Activated CD8-positive, alpha-beta memory T cell treated with anti-CD3 and anti-CD28 coated beads, Interleukin-2, amount 50 U/mL, for 1 hour (primary cell): ENCODE data around the gene ATP1A4.
"Not testable (repeated sequence)": the region's sequence is repeated elsewhere in the genome, so short reads cannot be mapped to it uniquely, and the experiment has no call there.

ENCODE experiments used
- DNase-seq: peaks from one replicate; pipeline ENCODE4 v3.0.0-alpha.2; 2020; ENCODE audit errors: extremely low read depth

Gene ATP1A4

GRCh38 chr1:160123726-160124125, 27.7 kb upstream of the ATP1A4 start:
- no peak for DNase-seq

- DNase-seq = no peak
These were observed 26.5 kb upstream of the ATP1A4 start for GRCh38 chr1:160124705-160125478.

DNA sequence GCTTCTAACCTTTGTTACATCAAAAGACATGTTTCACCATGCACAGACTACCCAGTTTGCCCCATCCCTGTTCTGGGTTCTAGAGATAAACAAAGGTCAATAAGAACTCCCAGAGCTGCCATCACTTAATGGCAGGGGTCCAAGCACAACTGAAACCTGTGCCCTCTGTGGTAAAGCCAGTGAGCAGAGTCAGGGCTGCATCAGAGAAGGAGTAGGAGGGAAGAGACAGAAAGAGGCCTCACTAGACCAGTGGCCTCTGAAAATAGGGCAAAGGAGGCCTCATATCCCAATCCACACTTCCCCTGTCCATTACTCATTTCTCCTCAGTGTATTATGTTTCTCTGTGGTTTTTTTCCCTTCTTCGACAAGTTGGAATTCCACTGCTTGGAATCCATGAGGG, 25.7 kb upstream of the ATP1A4 start:
- no peak for DNase-seq

GRCh38 chr1:160126342-160126741, 25.1 kb upstream of the ATP1A4 start:
- DNase-seq = not testable (repeated sequence)

DNA sequence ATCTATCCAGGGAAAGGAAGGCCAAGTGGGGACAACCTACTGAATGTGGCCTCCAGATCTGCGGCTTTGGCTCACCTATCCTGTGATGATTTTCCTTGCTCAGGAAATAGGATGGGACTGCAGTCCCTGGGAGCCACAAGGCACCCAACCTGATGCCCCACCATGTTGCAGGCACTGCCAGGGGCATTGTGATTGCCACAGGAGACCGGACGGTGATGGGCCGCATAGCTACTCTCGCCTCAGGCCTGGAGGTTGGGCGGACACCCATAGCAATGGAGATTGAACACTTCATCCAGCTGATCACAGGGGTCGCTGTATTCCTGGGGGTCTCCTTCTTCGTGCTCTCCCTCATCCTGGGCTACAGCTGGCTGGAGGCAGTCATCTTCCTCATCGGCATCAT, 24.0 kb upstream of the ATP1A4 start:
- DNase-seq = no peak

DNA sequence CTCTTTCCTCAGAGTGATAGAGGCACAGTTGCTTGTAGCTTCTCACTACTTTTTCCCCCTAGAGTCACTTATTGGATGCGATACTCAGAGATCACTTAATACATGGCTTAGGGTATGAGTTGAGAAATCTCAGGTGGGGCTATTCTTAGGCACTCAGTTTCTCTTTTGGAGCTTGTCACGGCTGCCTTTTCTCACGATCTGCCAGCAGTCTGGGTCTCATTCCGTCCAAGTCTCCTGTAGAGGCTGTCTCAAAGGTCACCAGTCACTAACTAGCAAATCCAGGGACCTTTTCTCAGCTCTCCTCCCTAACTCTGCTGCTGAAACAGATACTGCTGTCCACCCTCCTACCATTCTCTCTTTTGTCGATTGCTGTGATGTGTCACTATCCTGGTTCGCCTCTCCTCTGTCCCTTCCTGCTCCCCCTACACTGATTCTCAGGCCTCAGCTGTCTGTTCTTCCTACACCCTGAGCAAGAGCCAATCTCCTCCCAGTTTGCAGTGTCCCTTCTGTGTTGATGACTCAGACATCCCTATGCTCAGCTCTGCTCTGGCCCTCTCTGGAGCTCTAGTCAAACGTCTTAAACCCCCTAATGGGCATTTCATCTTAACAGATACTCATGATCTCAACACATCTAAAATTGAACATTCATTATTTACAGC, 23.4 kb upstream of the ATP1A4 start:
- no peak for DNase-seq

- no peak for DNase-seq
These were observed 22.8 kb upstream of the ATP1A4 start for GRCh38 chr1:160128636-160129035.

DNA sequence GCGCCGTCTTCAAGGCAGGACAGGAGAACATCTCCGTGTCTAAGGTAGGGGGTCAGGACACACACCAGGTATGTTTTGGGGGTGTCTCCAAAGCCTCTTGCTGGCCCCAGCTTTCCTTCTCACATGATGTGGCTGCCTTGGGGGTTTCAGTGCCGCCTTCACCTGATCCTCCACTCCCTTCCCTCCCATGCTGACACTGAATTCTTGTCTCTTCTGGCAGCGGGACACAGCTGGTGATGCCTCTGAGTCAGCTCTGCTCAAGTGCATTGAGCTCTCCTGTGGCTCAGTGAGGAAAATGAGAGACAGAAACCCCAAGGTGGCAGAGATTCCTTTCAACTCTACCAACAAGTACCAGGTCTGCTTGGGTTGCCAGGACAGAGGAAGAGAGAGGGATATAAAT, 22.4 kb upstream of the ATP1A4 start:
- DNase-seq = no peak

DNA sequence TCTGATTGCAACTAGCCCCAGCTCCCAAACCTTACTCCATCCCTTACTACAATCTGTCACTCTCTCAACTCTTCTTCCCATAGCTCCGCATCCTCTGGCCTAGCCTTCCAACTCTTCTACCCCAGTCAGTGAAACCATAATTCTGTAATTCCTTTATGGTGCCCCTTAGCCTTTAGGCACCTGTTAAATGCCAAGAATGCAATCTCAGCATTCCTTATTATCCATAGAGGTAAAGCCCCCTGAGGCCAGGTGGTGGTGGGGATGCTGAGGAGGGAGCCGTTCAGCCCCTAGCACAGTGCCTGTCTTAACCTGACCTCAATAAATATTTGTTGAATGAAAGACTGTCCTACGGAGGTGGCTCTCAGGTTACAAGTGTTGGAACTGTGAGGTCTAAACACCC, 21.8 kb upstream of the ATP1A4 start:
- no peak for DNase-seq

DNA sequence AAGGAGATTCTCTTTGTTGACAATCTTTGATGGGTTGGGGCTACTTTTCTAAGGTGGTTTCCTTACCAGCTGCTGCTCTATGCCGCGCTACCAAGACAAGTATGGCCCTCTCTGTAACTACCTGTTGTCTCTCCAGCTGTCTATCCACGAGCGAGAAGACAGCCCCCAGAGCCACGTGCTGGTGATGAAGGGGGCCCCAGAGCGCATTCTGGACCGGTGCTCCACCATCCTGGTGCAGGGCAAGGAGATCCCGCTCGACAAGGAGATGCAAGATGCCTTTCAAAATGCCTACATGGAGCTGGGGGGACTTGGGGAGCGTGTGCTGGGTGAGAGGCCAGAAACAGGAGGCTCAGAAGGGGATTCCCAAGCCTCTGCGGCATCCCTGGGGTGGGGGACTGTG, 21.4 kb upstream of the ATP1A4 start:
- DNase-seq = no peak

GRCh38 chr1:160130486-160130885, 20.9 kb upstream of the ATP1A4 start:
- DNase-seq = no peak

DNA sequence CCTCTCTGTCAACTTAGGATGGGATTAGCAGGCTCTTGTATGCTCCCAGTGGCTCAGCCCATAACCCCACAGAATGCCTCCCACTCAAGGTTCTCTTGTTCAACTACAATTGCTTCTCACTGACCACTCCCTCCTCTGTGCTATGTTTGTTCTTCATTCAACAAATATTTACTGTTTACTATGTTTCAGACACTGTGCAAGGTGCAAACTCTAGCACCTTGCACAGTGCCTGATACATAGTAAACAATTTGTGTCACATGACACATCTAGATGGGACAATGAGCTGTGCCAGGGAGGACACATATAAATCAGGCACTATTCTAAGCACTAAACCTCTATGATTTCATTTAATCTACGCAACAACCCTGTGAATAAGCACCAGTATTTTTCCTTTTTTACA, 20.5 kb upstream of the ATP1A4 start:
- no peak for DNase-seq

GRCh38 chr1:160131803-160132565, 19.4 kb upstream of the ATP1A4 start:
- no peak for DNase-seq

DNA sequence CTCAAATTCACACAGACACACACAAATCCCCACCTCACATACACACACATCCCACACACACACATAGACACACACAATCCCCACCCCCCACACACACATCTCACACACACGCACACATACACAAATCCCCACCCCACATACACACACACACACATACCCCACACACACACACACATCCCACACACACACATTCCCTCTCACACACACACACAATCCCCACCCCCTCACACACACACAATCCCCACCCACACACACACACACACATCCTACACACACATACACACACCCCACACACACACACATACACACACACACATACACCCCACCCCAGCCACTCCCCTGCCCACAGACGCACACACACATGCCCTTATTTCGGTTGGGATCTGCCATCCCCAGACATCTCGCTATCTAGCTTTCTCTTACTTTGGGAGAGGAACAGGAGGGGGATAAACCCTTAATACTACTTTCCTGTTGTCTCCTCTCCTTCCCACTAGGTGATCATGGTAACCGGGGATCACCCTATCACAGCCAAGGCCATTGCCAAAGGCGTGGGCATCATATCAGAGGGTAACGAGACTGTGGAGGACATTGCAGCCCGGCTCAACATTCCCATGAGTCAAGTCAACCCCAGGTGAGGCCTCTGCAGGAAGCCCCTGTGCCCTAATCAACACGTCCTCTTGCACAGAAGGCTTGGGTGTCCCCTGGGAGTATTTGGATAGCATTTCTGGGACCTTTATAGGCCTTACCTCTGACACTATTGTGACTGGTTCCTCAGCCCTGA, 17.2 kb upstream of the ATP1A4 start:
- no peak for DNase-seq

GRCh38 chr1:160134791-160135572, 16.4 kb upstream of the ATP1A4 start:
- no peak for DNase-seq

GRCh38 chr1:160136121-160136925, 15.1 kb upstream of the ATP1A4 start:
- no peak for DNase-seq

- no peak for DNase-seq
These were observed 14.5 kb upstream of the ATP1A4 start for GRCh38 chr1:160136926-160137200.

DNA sequence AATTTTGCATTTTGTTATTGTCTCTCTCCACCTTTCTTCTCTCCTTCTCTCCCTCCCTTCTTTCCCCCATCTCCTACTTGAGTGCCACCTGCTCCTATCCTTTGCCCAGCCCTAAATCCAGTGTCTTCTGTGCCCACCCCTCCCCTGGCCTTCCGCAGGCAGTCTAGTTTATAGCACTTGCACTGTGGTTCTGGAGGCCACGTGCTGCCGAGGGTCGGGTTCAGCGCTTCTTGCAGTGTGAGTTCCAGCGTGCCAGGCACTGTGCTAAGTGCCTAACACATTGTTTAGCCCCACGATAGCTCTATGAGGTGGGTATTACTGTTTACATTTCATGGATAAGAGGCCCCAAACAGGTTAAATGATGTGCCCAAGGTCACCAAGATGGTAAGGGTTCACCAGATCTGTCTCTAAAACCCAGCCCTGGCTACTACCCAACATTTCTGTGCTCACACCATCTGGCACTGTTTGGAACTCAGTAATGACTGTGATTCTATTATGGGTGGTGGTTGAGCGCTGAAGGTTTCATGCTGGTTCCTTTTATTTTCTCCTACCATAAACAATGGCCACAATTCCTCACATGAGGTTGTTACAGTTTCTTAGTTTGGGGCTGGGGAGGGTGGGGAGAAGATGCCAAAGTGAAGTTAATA, 14.1 kb upstream of the ATP1A4 start:
- no peak for DNase-seq

DNA sequence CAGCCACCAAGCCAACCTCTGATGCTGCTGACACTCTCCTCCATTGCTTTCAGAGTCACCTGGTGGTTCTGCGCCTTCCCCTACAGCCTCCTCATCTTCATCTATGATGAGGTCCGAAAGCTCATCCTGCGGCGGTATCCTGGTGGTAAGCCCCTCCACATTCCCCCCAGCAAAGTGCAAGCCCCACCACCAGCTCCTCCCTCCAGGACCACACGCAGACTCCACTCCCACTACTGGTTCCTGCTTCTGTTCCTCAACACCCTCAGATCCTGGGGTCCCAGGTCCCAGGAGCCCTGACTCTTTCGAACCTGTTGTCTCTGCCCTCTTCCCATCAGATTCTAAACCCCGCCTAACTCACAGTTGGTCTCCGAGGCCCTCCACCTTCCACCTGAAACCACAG, 11.6 kb upstream of the ATP1A4 start:
- DNase-seq = no peak

DNA sequence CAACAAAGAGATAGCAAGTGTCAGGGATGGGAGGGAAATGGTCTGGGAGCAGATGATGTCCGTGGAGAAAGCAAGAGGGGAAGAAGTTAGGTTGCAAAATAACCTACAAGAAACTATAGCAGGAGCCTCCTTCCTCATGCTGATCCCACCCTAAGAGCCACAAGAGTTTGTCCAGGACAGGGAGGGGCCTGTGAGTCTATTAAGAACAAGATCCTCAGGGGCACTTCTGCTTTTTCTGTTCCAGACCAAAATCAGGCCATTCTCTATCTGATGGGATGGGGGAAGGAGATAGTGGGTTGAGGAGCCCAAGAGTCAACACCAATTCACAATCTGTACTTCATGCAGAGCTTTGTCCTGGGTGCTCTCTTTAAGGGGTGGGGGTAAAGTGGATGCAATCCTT, 7.7 kb upstream of the ATP1A4 start:
- DNase-seq = no peak
